Small intestine (tissue), 7 donors: ENCODE results near the gene TMEM209. TPM values are rescaled to one million over a fixed set of nuclear protein-coding genes. Genes with fewer than 3 reads are reported as not detected.

ENCODE experiments used
- DNase-seq, 2 donors: peaks; one replicate each; pipeline versions ENCODE4 v3.0.0 to v3.0.0-alpha.2; 2013
- FAIRE-seq: peaks from 2 replicates; lab custom pipeline; 2012; peaks lifted over from hg19 to GRCh38; lab: Jason Lieb, UNC
- H3K27ac ChIP-seq, 3 donors: one replicate each; pipeline ENCODE4 v1.5.1; 2013; ENCODE audit warnings: low read length in 2 of 3, mild to moderate bottlenecking in 2 of 3, control low read depth in 1 of 3, inconsistent platforms in 1 of 3, low read depth in 1 of 3, moderate library complexity in 1 of 3
- H3K27me3 ChIP-seq, 3 donors: one replicate each; pipeline ENCODE4 v1.6.1; 2013; ENCODE audit warnings: low read length in 3 of 3, inconsistent platforms in 1 of 3; ENCODE audit not compliant: control insufficient read depth in 3 of 3, insufficient read depth in 3 of 3
- H3K36me3 ChIP-seq, 3 donors: one replicate each; pipeline ENCODE4 v1.6.1; 2013; ENCODE audit warnings: low read length in 3 of 3, inconsistent platforms in 1 of 3, low read depth in 1 of 3, mild to moderate bottlenecking in 1 of 3, moderate library complexity in 1 of 3; ENCODE audit not compliant: control insufficient read depth in 3 of 3, insufficient read depth in 2 of 3
- H3K4me1 ChIP-seq, 3 donors: one replicate each; pipeline ENCODE4 v1.6.1; 2013; ENCODE audit warnings: low read length in 2 of 3, inconsistent platforms in 1 of 3, low read depth in 1 of 3, mild to moderate bottlenecking in 1 of 3, moderate library complexity in 1 of 3; ENCODE audit not compliant: control insufficient read depth in 3 of 3, insufficient read depth in 2 of 3
- H3K4me3 ChIP-seq, 3 donors: one replicate each; pipeline ENCODE4 v1.5.1; 2013; ENCODE audit warnings: low read length in 3 of 3, control low read depth in 1 of 3, inconsistent platforms in 1 of 3, low read depth in 1 of 3, mild to moderate bottlenecking in 1 of 3, moderate library complexity in 1 of 3
- H3K9me3 ChIP-seq, 2 donors: one replicate each; pipeline ENCODE4 v1.6.1; 2013; ENCODE audit warnings: low read depth in 1 of 2, low read length in 1 of 2; ENCODE audit not compliant: control insufficient read depth in 2 of 2, insufficient read depth in 1 of 2
- WGBS, 3 donors: extraction: QIAGEN DNeasy Blood & Tissue Kit; methylation state at CpG; one replicate each; pipeline ENCODE4 v1.1.7; 2013; 5-methylcytosine and 5-hydroxymethylcytosine counted together
- polyA plus RNA-seq, 4 donors: library from polyadenylated mRNA; stranded (reverse) in 3 of 4; unstranded in 1 of 4; fragments of 200-250 nt in 3 of 4; fragments of 120-200 nt in 1 of 4; gene quantifications; one replicate each; pipeline versions ENCODE4 v1.2.1 to v1.2.3, GENCODE V29; 2013
- donor health status: healthy with polysubstance abuse.
- donor health status: control.
- donor health status: control.
- donor health status: Bipolar disorder and iron deficiency.
- donor health status: healthy.

The TMEM209 gene
- polyA plus RNA-seq, 4 donors = 4.3 to 15.5 (median 9.0) TPM

- DNase-seq (no peak), FAIRE-seq (no peak)
- H3K4me1 ChIP-seq = no peaks in the 10 kb centered on the region
- no peaks in the 10 kb centered on the region for H3K27me3 ChIP-seq
- H3K36me3 ChIP-seq = peaks cover 4 to 25% (median 6%) of the 10 kb centered on the region in 3 donors
- H3K9me3 ChIP-seq = no peaks in the 10 kb centered on the region
- 82 to 89% (median 83%) methylated on average over 9 of the region's 9 CpGs for whole genome bisulfite sequencing, 3 donors
- no peak overlapping the region for H3K4me3 ChIP-seq
- no peak overlapping the region for H3K27ac ChIP-seq
These were observed 24.5 kb downstream of the TMEM209 start for GRCh38 chr7:130180571-130181262.

GRCh38 chr7:130179631-130180030, 25.6 kb downstream of the TMEM209 start:
- no peak for FAIRE-seq
- no peaks in the 10 kb centered on the region for H3K4me1 ChIP-seq
- H3K27ac ChIP-seq = no peak overlapping the region
- DNase-seq = no peak
- H3K36me3 ChIP-seq = peaks cover 4 to 29% (median 7%) of the 10 kb centered on the region in 3 donors
- H3K27me3 ChIP-seq = no peaks in the 10 kb centered on the region
- WGBS, 3 donors = 96 to 100% (median 98%) methylated on average over 2 of the region's 2 CpGs
- no peaks in the 10 kb centered on the region for H3K9me3 ChIP-seq
- H3K4me3 ChIP-seq = no peak overlapping the region

- Histone ChIP-seq H3K9me3 (no peaks in the 10 kb centered on the region), H3K4me3 (no peak overlapping the region), H3K27me3 (no peaks in the 10 kb centered on the region), H3K36me3 (peaks cover 4 to 29% (median 8%) of the 10 kb centered on the region in 3 donors), H3K27ac (no peak overlapping the region), H3K4me1 (no peaks in the 10 kb centered on the region)
- FAIRE-seq = no peak
- DNase-seq = peak in 1 of 2 donors; percentile 28
- 33 to 72% (median 52%) methylated on average over 4 of the region's 4 CpGs for WGBS, 3 donors
These were observed 27.0 kb downstream of the TMEM209 start for GRCh38 chr7:130178251-130178650.

GRCh38 chr7:130174237-130174959, 30.8 kb downstream of the TMEM209 start:
- no peak overlapping the region for H3K27ac ChIP-seq
- DNase-seq (no peak), FAIRE-seq (no peak)
- H3K4me3 ChIP-seq = no peak overlapping the region
- H3K4me1 ChIP-seq = no peaks in the 10 kb centered on the region
- H3K27me3 ChIP-seq = no peaks in the 10 kb centered on the region
- no peaks in the 10 kb centered on the region for H3K9me3 ChIP-seq
- H3K36me3 ChIP-seq = peaks cover 3 to 35% (median 13%) of the 10 kb centered on the region in 3 donors
- 92 to 95% (median 94%) methylated on average over 4 of the region's 4 CpGs for WGBS, 3 donors

GRCh38 chr7:130162196-130162595, 43.0 kb downstream of the TMEM209 start:
- FAIRE-seq (no peak), DNase-seq (no peak)
- H3K27ac ChIP-seq = no peak overlapping the region
- no peak overlapping the region for H3K4me3 ChIP-seq
- no peaks in the 10 kb centered on the region for H3K4me1 ChIP-seq
- H3K36me3 ChIP-seq = peaks cover 5 to 44% (median 13%) of the 10 kb centered on the region in 3 donors
- no peaks in the 10 kb centered on the region for H3K27me3 ChIP-seq
- WGBS, 3 donors = 84 to 91% (median 88%) methylated on average over 5 of the region's 5 CpGs
- H3K9me3 ChIP-seq = peaks cover 0 to 7% of the 10 kb centered on the region in 2 donors

- H3K27me3 ChIP-seq = no peaks in the 10 kb centered on the region
- H3K9me3 ChIP-seq = peaks cover 0 to 16% of the 10 kb centered on the region in 2 donors
- H3K4me1 ChIP-seq = no peaks in the 10 kb centered on the region
- no peak overlapping the region for H3K27ac ChIP-seq
- DNase-seq = no peak
- no peak for FAIRE-seq
- no peak overlapping the region for H3K4me3 ChIP-seq
- peaks cover 5 to 42% (median 11%) of the 10 kb centered on the region in 3 donors for H3K36me3 ChIP-seq
- 94 to 99% (median 97%) methylated on average over 8 of the region's 8 CpGs for WGBS, 3 donors
These were observed 44.8 kb downstream of the TMEM209 start for GRCh38 chr7:130160455-130160854.

GRCh38 chr7:130160023-130160422, 45.2 kb downstream of the TMEM209 start:
- Histone ChIP-seq H3K4me1 (no peaks in the 10 kb centered on the region), H3K27ac (no peak overlapping the region), H3K9me3 (peaks cover 0 to 16% of the 10 kb centered on the region in 2 donors), H3K36me3 (peaks cover 5 to 42% (median 11%) of the 10 kb centered on the region in 3 donors), H3K27me3 (no peaks in the 10 kb centered on the region), H3K4me3 (no peak overlapping the region)
- DNase-seq (no peak), FAIRE-seq (no peak)
- 96 to 100% (median 98%) methylated on average over 2 of the region's 2 CpGs for WGBS, 3 donors

GRCh38 chr7:130157700-130158099, 47.5 kb downstream of the TMEM209 start:
- Histone ChIP-seq H3K4me3 (no peak overlapping the region), H3K27ac (no peak overlapping the region), H3K9me3 (peaks cover 0 to 16% of the 10 kb centered on the region in 2 donors), H3K27me3 (no peaks in the 10 kb centered on the region), H3K4me1 (peaks cover 0 to 12% (median 0%) of the 10 kb centered on the region in 3 donors), H3K36me3 (peaks cover 5 to 39% (median 7%) of the 10 kb centered on the region in 3 donors)
- WGBS, 3 donors = 89 to 93% (median 90%) methylated on average over 7 of the region's 7 CpGs
- DNase-seq = no peak
- no peak for FAIRE-seq
